Measurements from ENCODE around the gene EXD3. TPM values are rescaled to one million over a fixed set of nuclear protein-coding genes. Genes with fewer than 3 reads are reported as not detected.

Gene EXD3
- total RNA-seq, 2 experiments from 2014 or later, result 8.1 to 9.0 TPM

DNA sequence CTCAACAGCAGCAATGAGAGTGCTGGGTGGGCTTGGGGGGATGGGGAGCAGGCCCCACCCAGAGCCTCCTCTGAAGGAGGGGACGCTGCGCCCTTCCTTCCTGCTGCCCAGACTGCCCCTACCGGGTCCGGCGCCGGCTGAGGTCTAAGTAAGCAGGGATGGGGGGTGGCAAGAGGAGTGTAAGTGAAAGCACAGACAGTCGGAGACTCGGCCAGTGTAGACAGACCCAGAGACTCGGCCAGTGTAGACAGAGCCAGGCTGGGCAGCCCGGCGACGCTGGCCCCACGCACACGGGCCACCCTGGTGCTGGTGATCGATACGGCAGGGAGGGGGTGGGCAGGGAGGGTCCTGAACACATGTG is 25.6 kb upstream of the EXD3 start:
- peak overlapping the region; percentile 49 for H3K27ac Mint-ChIP-seq
- intact Hi-C loops (cut with micrococcal nuclease), result no loop called here
- H3K4me1 Mint-ChIP-seq (ENCODE audit: low read depth), result peaks cover 28% of the 10 kb centered on the region
- H3K36me3 Mint-ChIP-seq (ENCODE audit: low read depth), result peaks cover 31% of the 10 kb centered on the region
- TF ChIP-seq, protein P1, sequence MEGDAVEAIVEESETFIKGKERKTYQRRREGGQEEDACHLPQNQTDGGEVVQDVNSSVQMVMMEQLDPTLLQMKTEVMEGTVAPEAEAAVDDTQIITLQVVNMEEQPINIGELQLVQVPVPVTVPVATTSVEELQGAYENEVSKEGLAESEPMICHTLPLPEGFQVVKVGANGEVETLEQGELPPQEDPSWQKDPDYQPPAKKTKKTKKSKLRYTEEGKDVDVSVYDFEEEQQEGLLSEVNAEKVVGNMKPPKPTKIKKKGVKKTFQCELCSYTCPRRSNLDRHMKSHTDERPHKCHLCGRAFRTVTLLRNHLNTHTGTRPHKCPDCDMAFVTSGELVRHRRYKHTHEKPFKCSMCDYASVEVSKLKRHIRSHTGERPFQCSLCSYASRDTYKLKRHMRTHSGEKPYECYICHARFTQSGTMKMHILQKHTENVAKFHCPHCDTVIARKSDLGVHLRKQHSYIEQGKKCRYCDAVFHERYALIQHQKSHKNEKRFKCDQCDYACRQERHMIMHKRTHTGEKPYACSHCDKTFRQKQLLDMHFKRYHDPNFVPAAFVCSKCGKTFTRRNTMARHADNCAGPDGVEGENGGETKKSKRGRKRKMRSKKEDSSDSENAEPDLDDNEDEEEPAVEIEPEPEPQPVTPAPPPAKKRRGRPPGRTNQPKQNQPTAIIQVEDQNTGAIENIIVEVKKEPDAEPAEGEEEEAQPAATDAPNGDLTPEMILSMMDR (IDR thresholded peaks at IDR 0.05), result no peak
- DNase-seq (no peak), ATAC-seq (no peak)
- H3K4me3 Mint-ChIP-seq, result no peak overlapping the region
- peaks cover 7% of the 10 kb centered on the region for H3K27me3 Mint-ChIP-seq
- no peaks in the 10 kb centered on the region for H3K9me3 Mint-ChIP-seq
- ChIA-PET POLR2A (no interaction called here), CTCF (no interaction called here)

DNA sequence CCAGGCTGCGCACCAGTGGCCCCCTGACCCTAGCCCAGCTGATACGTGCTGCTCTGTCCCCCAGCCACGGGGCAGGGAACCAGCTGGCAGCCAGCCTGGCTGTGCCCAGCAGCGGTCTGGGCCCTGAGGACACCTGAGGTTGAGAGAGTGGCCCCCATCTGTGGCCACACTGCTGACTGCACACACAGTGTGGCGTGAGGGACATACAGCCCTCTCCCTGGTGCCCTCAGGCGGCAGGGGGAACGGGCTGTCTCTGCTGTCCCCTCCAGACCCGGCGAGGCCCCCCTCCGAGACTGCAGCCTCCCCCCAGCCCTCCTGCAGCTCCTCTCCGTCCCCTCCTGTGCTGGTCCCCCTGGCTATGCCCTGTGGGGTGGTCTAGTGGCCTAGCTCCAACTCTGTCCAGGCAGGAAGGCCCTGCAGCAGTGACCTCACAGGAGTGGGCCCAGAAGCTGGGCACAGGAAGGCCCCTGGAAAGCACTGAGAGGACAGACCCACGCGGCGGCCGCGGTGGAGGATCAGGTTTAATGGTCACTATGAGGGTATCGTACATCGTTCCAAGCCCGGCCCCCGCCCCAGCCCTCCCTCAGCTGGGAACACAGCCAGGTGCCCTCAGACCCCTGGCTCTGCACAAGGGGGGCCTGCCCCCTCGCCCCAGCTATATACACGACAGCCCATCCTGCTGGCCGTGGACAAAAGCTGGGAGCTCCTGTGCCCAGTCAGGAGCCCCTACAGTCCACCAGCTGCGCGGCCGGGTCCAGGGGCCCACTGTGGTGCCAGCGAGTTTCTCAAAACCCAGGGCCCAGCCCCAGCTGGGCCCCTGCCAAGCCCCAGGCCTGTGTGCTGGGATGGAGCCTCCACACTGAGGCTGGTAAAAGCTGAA is 25.0 kb upstream of the EXD3 start:
- CTCF ChIA-PET, result interaction anchor here (1.1 kb wide), 1 partner anchor 25 kb away, joined by 3 read pairs; the partner anchor contains the start of genes EXD3 and NOXA1
- intact Hi-C loops (cut with micrococcal nuclease), result no loop called here
- H3K4me3 Mint-ChIP-seq, result no peak overlapping the region
- peaks cover 25% of the 10 kb centered on the region for H3K4me1 Mint-ChIP-seq (ENCODE audit: low read depth)
- peaks cover 27% of the 10 kb centered on the region for H3K36me3 Mint-ChIP-seq (ENCODE audit: low read depth)
- peaks cover 10% of the 10 kb centered on the region for H3K27me3 Mint-ChIP-seq
- ATAC-seq (no peak), DNase-seq (no peak)
- no peak overlapping the region for H3K27ac Mint-ChIP-seq
- POLR2A ChIA-PET, result interaction anchor here (0.6 to 1.1 kb wide), 3 partner anchors 9 to 566 kb away, joined by 3 to 4 read pairs (median 3); no protein-coding TSS in a partner anchor
- no peaks in the 10 kb centered on the region for H3K9me3 Mint-ChIP-seq
- TF ChIP-seq, protein P1 (IDR thresholded peaks at IDR 0.05), result no peak

DNA sequence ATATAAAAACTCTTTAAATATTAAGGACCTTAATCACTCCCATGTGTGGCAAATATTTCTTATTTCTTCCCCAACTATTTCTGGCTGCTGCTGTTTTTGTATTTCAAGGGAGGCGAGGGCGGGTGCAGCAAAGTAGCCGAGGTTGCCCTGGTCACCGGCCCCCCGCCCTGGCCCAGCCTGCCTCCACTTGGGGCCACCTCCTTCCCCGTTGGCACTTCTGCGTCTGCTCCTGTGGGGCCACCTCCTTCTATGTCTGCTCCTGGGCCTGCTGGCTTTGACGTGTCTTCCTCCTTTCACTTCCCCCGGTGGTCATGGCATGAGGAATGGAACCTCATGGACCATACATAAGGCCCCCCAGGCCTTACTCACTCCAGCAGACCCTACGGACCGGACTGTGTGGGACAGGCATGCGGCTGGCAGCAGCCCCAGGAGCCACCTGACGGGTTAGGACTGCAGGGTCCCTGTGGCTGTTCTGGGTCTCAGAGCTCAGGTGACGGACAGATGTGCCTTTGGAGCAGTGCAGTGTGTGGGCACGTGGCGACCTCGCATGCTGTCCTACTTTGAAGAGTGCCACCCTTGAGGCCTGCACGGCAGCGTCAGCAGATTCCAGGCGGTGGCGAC is 24.0 kb upstream of the EXD3 start:
- Mint-ChIP-seq H3K4me3 (no peak overlapping the region), H3K36me3 (ENCODE audit: low read depth) (peaks cover 17% of the 10 kb centered on the region), H3K9me3 (no peaks in the 10 kb centered on the region), H3K4me1 (ENCODE audit: low read depth) (peaks cover 19% of the 10 kb centered on the region), H3K27ac (no peak overlapping the region), H3K27me3 (peaks cover 16% of the 10 kb centered on the region)
- DNase-seq (no peak), ATAC-seq (no peak)
- ChIA-PET POLR2A (interaction anchor here (0.6 to 1.1 kb wide), 3 partner anchors 10 to 565 kb away, joined by 3 to 4 read pairs (median 3); no protein-coding TSS in a partner anchor), CTCF (interaction anchor here (0.6 to 1.5 kb wide), 3 partner anchors 24 to 160 kb away, joined by 3 to 8 read pairs (median 3); partner anchors contain the start of genes EXD3 and NOXA1)
- intact Hi-C loops (cut with micrococcal nuclease), result no loop called here
- TF ChIP-seq, protein P1 (IDR thresholded peaks at IDR 0.05), result no peak

DNA sequence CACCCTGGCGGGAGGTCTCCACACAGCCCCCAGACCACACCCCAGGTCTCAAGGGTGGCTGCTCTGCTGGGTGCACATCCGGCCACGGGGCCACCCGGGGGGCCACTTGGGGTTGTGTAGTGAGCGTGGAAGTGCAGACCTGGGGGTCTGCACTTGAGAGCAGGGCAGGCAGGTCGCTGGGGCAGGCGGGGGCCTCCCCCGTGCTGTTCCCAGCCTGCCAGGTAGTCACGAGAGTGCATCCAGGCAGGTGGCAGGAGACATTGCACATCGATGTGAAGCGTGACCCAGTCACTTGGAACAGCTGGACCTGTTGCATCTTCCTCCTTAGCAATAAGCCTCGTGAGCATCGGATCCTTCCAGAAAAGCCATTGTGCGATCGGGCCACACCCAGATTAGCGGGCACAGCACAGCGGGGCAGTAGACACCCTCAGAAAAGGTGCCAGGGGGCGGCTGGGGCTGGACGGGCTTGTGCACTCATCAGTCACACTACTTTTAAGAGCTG is 23.0 kb upstream of the EXD3 start:
- ATAC-seq (no peak), DNase-seq (no peak)
- ChIA-PET CTCF (interaction anchor here (0.6 to 2.1 kb wide), 9 partner anchors 10 to 159 kb away, joined by 3 to 8 read pairs (median 3); partner anchors contain the start of genes MRPL41 and NSMF), POLR2A (interaction anchor here (0.9 to 1.2 kb wide), 2 partner anchors 17 to 23 kb away, joined by 3 to 4 read pairs; partner anchors contain the start of gene NOXA1)
- Mint-ChIP-seq H3K36me3 (ENCODE audit: low read depth) (peaks cover 16% of the 10 kb centered on the region), H3K4me1 (ENCODE audit: low read depth) (peaks cover 18% of the 10 kb centered on the region), H3K4me3 (no peak overlapping the region), H3K9me3 (no peaks in the 10 kb centered on the region), H3K27ac (no peak overlapping the region), H3K27me3 (peaks cover 18% of the 10 kb centered on the region)
- intact Hi-C loops (cut with micrococcal nuclease), result no loop called here
- TF ChIP-seq, protein P1 (IDR thresholded peaks at IDR 0.05), result no peak
